Measurements from ENCODE around the gene MAN1A2. TPM values are rescaled to one million over a fixed set of nuclear protein-coding genes. Genes with fewer than 3 reads are reported as not detected.

The MAN1A2 gene
- total and polyA plus RNA-seq, 8 donors: 3.5 to 83.2 (median 17.0) TPM

DNA sequence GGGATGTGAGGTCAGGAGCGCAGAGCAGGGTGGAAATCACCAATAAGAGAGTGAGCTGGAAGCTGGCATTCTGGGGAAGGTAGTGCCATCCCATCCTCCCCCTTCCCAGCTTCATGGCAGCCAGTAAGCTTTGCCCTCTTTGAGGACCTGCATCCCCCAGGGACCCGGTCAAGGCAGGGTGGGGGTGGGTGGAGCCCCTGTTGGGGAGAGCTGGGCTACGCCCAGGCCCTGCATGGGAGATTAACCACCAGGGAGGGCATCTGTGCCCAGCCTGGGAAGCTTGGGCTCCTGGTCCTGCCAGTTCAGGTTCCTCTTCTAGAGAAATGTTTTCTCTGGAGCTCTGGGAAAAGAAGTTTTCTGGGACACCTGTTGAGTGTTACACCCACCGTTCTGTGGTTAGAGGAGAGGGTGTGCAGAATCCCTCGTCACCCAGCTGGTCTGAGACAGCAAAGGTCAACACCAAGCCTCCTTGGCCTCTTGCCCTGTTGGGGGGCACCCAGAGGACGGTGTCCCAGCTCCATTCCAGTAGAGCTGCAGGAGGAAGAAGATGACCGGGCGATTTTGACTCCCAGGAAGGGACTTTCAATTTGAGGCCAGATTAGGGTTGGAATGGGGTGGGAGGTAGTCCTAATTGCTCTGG, 208.5 kb downstream of the MAN1A2 start:
- peak overlapping the region in 2 of 5 donors; percentile 60 to 77 for H3K27ac ChIP-seq
- TF ChIP-seq CTCF (IDR thresholded peaks at IDR 0.05) (no peak), POLR2AphosphoS5 (IDR thresholded peaks at IDR 0.05) (no peak), EP300 (IDR thresholded peaks at IDR 0.05) (no peak), POLR2A (IDR thresholded peaks at IDR 0.05) (no peak)
- H3K4me1 ChIP-seq: peaks cover 15 to 52% (median 37%) of the 10 kb centered on the region in 4 donors
- intact Hi-C loops (cut with DNase I; ENCODE audit: low total_unique reads): no loop called here
- 72 to 86% (median 82%) methylated on average over 6 to 8 of the region's 8 CpGs for WGBS, 5 donors
- H3K36me3 ChIP-seq: no peaks in the 10 kb centered on the region
- DNase-seq: no peak
- no peak overlapping the region for H3K4me3 ChIP-seq
- H3K9me3 ChIP-seq: no peaks in the 10 kb centered on the region
- H3K27me3 ChIP-seq: no peaks in the 10 kb centered on the region

- DNase-seq: no peak
These were observed 209.0 kb downstream of the MAN1A2 start for GRCh38 chr1:117576236-117576635.

GRCh38 chr1:117577191-117577885, 210.1 kb downstream of the MAN1A2 start:
- no peak for TF ChIP-seq CTCF (IDR thresholded peaks at IDR 0.05)
- no peak for TF ChIP-seq POLR2A (IDR thresholded peaks at IDR 0.05)
- no peak for TF ChIP-seq POLR2AphosphoS5 (IDR thresholded peaks at IDR 0.05)
- TF ChIP-seq EP300 (IDR thresholded peaks at IDR 0.05): no peak
- 44 to 83% (median 51%) methylated on average over 1 to 2 of the region's 2 CpGs for WGBS, 5 donors
- H3K27me3 ChIP-seq: no peaks in the 10 kb centered on the region
- DNase-seq: peak in 1 of 2 donors; percentile 29
- H3K9me3 ChIP-seq: no peaks in the 10 kb centered on the region
- H3K4me3 ChIP-seq: no peak overlapping the region
- no peaks in the 10 kb centered on the region for H3K36me3 ChIP-seq
- H3K4me1 ChIP-seq: peaks cover 5 to 42% (median 31%) of the 10 kb centered on the region in 4 donors
- peak overlapping the region in 2 of 5 donors; percentile 33 to 58 for H3K27ac ChIP-seq
- intact Hi-C loops (cut with DNase I; ENCODE audit: low total_unique reads): no loop called here

More at GRCh38 chr1:117576236-117576635, 209.0 kb downstream of the MAN1A2 start:
- no peaks in the 10 kb centered on the region for H3K9me3 ChIP-seq
- no peak for TF ChIP-seq EP300 (IDR thresholded peaks at IDR 0.05)
- TF ChIP-seq POLR2A (IDR thresholded peaks at IDR 0.05): no peak
- TF ChIP-seq POLR2AphosphoS5 (IDR thresholded peaks at IDR 0.05): no peak
- no peak for TF ChIP-seq CTCF (IDR thresholded peaks at IDR 0.05)
- peaks cover 13 to 51% (median 35%) of the 10 kb centered on the region in 4 donors for H3K4me1 ChIP-seq
- no peaks in the 10 kb centered on the region for H3K36me3 ChIP-seq
- intact Hi-C loops (cut with DNase I; ENCODE audit: low total_unique reads): no loop called here
- no peak overlapping the region for H3K4me3 ChIP-seq
- 84 to 100% (median 95%) methylated on average over 3 of the region's 3 CpGs for WGBS, 5 donors
- H3K27ac ChIP-seq: no peak overlapping the region
- H3K27me3 ChIP-seq: no peaks in the 10 kb centered on the region

DNA sequence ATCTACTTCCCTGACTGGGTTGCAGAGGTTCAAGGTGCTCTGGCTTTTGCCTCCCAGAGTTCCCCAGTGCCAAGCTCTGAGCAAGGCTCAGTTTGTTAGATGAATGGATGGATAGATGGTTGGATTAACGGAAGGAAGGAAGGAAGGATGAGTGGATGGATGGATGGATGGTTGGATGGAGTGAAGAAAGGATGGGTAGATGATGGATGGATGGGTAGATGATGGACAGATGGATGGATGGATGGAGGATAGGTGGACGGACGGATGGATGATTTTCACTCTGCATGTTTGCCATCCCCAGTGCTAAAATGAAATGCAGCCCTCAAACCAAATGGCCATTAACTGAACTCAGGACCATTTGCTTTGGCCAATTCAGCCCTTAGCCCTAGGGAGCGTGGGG, 211.2 kb downstream of the MAN1A2 start:
- intact Hi-C loops (cut with DNase I; ENCODE audit: low total_unique reads): no loop called here
- H3K4me1 ChIP-seq: peaks cover 0 to 37% (median 22%) of the 10 kb centered on the region in 4 donors
- no peaks in the 10 kb centered on the region for H3K9me3 ChIP-seq
- H3K4me3 ChIP-seq: no peak overlapping the region
- WGBS, 5 donors: 91 to 95% (median 94%) methylated on average over 4 of the region's 4 CpGs
- no peak for DNase-seq
- H3K27me3 ChIP-seq: no peaks in the 10 kb centered on the region
- no peaks in the 10 kb centered on the region for H3K36me3 ChIP-seq
- H3K27ac ChIP-seq: peak overlapping the region in 1 of 5 donors; percentile 58
- TF ChIP-seq EP300 (IDR thresholded peaks at IDR 0.05): no peak
- TF ChIP-seq CTCF (IDR thresholded peaks at IDR 0.05): no peak
- no peak for TF ChIP-seq POLR2AphosphoS5 (IDR thresholded peaks at IDR 0.05)
- TF ChIP-seq POLR2A (IDR thresholded peaks at IDR 0.05): no peak

Other genes with a start within 250 kb of the MAN1A2 start
- 1 to 10 TPM in 2 of 5 donors, under 1 TPM in 2, not detected in 1; 0.29 to 6.8 (median 2.5) TPM for gene TRIM45, start 245.7 kb upstream of the MAN1A2 start, total RNA-seq
- gene TRIM45, start 245.7 kb upstream of the MAN1A2 start, polyA plus RNA-seq: 1 to 10 TPM in 2 of 3 donors, under 1 TPM in 1; 0.61 to 2.9 (median 1.9) TPM
- gene VTCN1, start 156.5 kb upstream of the MAN1A2 start, total RNA-seq: 1 to 10 TPM in 1 of 5 donors, under 1 TPM in 1, not detected in 3; 0.73 to 3.2 TPM
- gene VTCN1, start 156.5 kb upstream of the MAN1A2 start, polyA plus RNA-seq: under 1 TPM in 2 of 3 donors, not detected in 1; 0.48 to 0.56 TPM
- 10 to 100 TPM in 4 of 5 donors, 1 to 10 TPM in 1; 9.0 to 28.1 (median 14.7) TPM for gene TENT5C, start 238.6 kb downstream of the MAN1A2 start, total RNA-seq
- 1 to 10 TPM; 6.0 to 9.5 (median 8.3) TPM for gene TENT5C, start 238.6 kb downstream of the MAN1A2 start, polyA plus RNA-seq